Neutrophil (primary cell): ENCODE results near the gene CRACDL.

Experiments
- H3K27ac ChIP-seq: fragments of 200-600 bp; sonication (generic); 2 replicates; pipeline ENCODE4 v1.5.1; 2016; ENCODE audit warnings: mild to moderate bottlenecking, moderate library complexity
- H3K27me3 ChIP-seq: fragments of 200-600 bp; sonication (generic); 2 replicates; pipeline ENCODE4 v1.6.0; 2016; ENCODE audit warnings: mild to moderate bottlenecking
- H3K36me3 ChIP-seq: fragments of 200-600 bp; sonication (generic); 2 replicates; pipeline ENCODE4 v1.5.1; 2017
- H3K4me1 ChIP-seq, 2 experiments: fragments of 200-600 bp in 1 of 2; sonication (generic) in 1 of 2; 1 replicate in 1 of 2; 2 replicates in 1 of 2; pipeline versions ENCODE4 v1.5.1 to v1.6.1; 2013 to 2016; ENCODE audit warnings: low read depth in 1 of 2, low read length in 1 of 2, mild to moderate bottlenecking in 1 of 2, moderate library complexity in 1 of 2; ENCODE audit not compliant: control insufficient read depth in 1 of 2, insufficient read depth in 1 of 2
- H3K4me3 ChIP-seq, 2 experiments: fragments of 200-600 bp in 1 of 2; sonication (generic) in 1 of 2; 1 replicate in 1 of 2; 2 replicates in 1 of 2; pipeline ENCODE4 v1.5.1; 2013 to 2016; ENCODE audit warnings: low read depth in 1 of 2, low read length in 1 of 2, mild to moderate bottlenecking in 1 of 2, moderate library complexity in 1 of 2
- H3K9me3 ChIP-seq: fragments of 200-600 bp; sonication (generic); 2 replicates; pipeline ENCODE4 v1.5.1; 2016
- TF ChIP-seq, protein P1 (sequence below): fragments of 200-600 bp; sonication (generic); IDR thresholded peaks from 2 replicates; pipeline ENCODE4 v1.5.1; 2016; ENCODE audit warnings: antibody characterized with exemption

The CRACDL gene

DNA sequence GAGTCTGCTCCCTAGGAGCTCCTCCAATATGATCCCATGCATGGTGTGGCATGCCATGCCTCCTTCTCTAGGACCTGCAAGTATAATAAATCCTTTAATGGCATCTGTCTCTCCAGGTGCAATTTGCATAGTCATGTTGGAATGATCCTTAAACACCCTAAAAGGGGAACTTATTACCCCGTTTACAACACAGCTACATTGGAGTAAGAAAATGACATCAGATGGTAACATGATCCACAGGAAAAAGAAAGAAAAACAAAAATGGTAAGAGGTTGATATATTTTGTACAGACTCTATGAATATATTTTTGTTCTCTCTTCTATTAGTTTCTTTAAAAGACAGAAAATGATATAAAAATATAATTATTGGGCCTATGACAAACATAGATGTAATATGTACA, 79.0 kb downstream of the CRACDL start:
- Histone ChIP-seq H3K36me3 (no peaks in the 10 kb centered on the region), H3K4me1 (peaks cover 18 to 28% of the 10 kb centered on the region in 2 experiments), H3K9me3 (no peaks in the 10 kb centered on the region), H3K27ac (peak overlapping the region; percentile 14), H3K27me3 (no peaks in the 10 kb centered on the region), H3K4me3 (no peak overlapping the region)
- TF ChIP-seq, protein P1, sequence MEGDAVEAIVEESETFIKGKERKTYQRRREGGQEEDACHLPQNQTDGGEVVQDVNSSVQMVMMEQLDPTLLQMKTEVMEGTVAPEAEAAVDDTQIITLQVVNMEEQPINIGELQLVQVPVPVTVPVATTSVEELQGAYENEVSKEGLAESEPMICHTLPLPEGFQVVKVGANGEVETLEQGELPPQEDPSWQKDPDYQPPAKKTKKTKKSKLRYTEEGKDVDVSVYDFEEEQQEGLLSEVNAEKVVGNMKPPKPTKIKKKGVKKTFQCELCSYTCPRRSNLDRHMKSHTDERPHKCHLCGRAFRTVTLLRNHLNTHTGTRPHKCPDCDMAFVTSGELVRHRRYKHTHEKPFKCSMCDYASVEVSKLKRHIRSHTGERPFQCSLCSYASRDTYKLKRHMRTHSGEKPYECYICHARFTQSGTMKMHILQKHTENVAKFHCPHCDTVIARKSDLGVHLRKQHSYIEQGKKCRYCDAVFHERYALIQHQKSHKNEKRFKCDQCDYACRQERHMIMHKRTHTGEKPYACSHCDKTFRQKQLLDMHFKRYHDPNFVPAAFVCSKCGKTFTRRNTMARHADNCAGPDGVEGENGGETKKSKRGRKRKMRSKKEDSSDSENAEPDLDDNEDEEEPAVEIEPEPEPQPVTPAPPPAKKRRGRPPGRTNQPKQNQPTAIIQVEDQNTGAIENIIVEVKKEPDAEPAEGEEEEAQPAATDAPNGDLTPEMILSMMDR, result no peak

DNA sequence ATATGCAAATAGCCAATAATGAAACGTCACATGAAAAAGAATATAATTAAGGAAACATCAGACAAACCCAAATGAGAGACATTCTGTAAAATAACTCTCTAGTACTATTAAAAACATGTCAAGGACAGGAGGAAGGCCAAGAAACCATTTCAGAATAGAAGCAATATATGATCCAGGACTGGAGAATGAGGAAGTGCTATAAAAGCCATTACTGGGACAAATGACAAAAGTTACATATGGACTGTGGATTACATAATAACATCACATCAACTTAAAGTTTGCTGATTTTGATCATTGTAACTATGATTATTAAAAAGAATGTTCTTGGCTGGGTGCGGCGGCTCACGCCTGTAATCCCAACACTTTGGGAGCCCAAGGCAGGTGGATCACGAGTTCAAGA, 81.3 kb downstream of the CRACDL start:
- H3K9me3 ChIP-seq, result no peaks in the 10 kb centered on the region
- peaks cover 6 to 9% of the 10 kb centered on the region in 2 experiments for H3K4me1 ChIP-seq

DNA sequence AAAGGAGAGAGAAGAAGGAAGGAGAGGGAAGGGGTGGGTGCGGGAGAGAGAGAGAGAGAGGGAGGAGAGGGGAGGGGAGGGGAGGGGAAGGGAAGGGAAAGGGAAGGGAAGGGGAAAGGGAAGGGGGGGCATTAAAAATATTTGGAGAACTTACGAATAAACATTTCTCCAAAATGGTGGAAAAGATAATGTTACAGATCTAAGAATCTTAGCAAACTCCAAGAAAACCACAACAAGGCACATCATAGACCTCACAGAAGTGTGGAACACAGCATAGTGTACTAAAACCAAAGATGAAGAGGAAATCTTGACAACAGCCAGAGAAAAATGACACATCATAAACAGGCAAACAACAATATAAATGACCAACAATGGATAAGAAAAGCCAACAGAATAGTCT, 83.1 kb downstream of the CRACDL start:
- TF ChIP-seq, protein P1, result no peak
- H3K27me3 ChIP-seq, result no peaks in the 10 kb centered on the region
- peaks cover 6 to 9% of the 10 kb centered on the region in 2 experiments for H3K4me1 ChIP-seq
- H3K4me3 ChIP-seq, result no peak overlapping the region
- no peaks in the 10 kb centered on the region for H3K36me3 ChIP-seq
- no peak overlapping the region for H3K27ac ChIP-seq
- H3K9me3 ChIP-seq, result no peaks in the 10 kb centered on the region

More for the DNA sequence above, 81.3 kb downstream of the CRACDL start:
- Histone ChIP-seq H3K27ac (no peak overlapping the region), H3K36me3 (no peaks in the 10 kb centered on the region), H3K27me3 (no peaks in the 10 kb centered on the region), H3K4me3 (no peak overlapping the region)
- TF ChIP-seq, protein P1, result no peak

DNA sequence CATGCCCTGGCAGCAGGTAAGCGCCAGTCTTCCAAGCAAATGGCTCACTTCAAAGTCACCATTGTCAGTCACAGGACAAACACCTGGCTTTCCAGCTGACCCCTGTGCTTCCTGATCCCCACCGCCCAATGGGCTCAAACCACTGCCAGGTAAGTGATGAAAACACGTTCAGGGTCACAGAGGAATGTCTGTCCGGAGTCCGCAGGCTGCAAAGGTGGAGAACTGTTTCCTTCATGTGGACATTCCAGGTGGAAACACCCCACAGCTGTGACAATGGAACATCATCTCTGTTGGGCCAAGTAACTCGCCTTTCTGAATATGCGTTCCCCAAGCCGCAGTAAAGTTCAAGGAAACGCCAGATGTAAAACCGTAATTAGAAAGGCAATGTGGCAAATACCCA, 86.0 kb downstream of the CRACDL start:
- Histone ChIP-seq H3K4me3 (no peak overlapping the region), H3K36me3 (no peaks in the 10 kb centered on the region), H3K9me3 (no peaks in the 10 kb centered on the region), H3K27me3 (no peaks in the 10 kb centered on the region), H3K4me1 (no peaks in the 10 kb centered on the region), H3K27ac (no peak overlapping the region)
- TF ChIP-seq, protein P1, result no peak

DNA sequence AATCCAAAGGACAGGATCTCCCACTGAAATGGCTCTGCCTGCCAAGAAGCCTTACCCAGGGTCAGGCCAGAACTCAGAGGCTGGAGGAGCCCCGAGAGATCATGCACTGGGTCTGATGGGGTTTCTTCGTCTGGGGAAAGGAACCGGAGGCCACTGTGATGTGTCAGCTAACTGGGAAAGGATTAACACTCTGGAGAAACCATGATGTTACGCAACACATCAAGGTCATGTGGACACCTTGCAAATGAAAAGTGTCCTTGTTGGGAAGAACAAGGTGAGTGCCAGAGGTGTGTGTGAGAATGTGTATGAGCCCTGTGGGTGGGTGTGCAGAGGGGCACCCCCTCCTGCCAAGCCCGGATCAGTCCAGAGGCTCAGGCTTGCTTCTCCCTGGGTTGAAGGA, 86.9 kb downstream of the CRACDL start:
- Histone ChIP-seq H3K27ac (no peak overlapping the region), H3K4me3 (no peak overlapping the region), H3K9me3 (no peaks in the 10 kb centered on the region), H3K4me1 (no peaks in the 10 kb centered on the region), H3K36me3 (no peaks in the 10 kb centered on the region), H3K27me3 (no peaks in the 10 kb centered on the region)
- TF ChIP-seq, protein P1, result no peak

DNA sequence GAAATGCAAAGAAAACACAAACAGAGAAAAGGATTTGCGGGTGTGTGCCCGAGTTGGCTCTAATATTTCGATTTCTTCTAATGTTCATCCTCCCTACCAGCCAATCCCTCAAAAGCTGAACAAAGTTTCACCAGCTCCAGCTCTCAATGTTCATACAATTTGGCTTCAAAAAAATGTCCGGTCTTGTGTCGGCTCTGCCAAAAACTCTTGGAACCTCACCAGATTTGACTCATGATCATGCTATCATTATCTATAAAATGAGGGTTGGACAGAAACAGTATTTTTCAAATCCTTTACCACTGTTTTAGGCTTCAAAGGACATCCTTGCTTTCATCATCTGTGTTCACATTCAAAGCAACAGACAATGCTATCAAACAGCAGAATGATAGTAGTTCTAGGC, 88.2 kb downstream of the CRACDL start:
- Histone ChIP-seq H3K36me3 (no peaks in the 10 kb centered on the region), H3K4me3 (no peak overlapping the region), H3K27ac (no peak overlapping the region), H3K4me1 (no peaks in the 10 kb centered on the region), H3K9me3 (no peaks in the 10 kb centered on the region), H3K27me3 (no peaks in the 10 kb centered on the region)
- TF ChIP-seq, protein P1, result no peak
